ENCODE measurements around the gene ZYG11A. TPM values are rescaled to one million over a fixed set of nuclear protein-coding genes. Genes with fewer than 3 reads are reported as not detected.

The ZYG11A gene
- total and polyA plus RNA-seq, 2 of the 13 experiments (the other 11 are each of a cell fraction or from before 2014, with no cell fraction given): not detected

DNA sequence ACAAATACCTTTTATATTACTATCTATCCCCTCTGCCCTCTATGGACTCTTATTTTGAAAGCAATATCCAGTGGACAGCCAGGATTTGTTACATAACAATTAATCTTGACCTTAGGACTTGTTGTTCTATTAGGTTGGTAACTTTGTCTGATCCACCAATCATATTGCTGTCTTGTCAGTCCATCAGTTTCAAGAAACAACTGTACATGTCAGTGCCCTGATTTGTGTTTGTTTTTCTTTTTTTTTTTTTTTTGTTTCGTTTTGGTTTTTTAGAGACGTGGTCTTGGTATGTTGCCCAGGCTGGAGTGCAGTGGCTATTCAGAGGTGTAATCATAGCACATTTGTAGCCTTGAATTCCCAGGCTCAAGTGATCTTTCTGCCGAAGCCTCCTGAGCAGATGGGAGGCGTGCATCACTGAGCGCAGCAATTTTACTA, 83.0 kb downstream of the ZYG11A start (continued):
- TF ChIP-seq HBP1 (CRISPR knock-in tag; IDR thresholded peaks at IDR 0.05; ENCODE audit: low read depth) (no peak), THRA (CRISPR knock-in tag; IDR thresholded peaks at IDR 0.05; ENCODE audit: borderline replicate concordance) (no peak), PAF1 (CRISPR knock-in tag; IDR thresholded peaks at IDR 0.05) (no peak), ZFP82 (CRISPR knock-in tag; IDR thresholded peaks at IDR 0.05; ENCODE audit: borderline replicate concordance) (no peak), ETV5 (CRISPR knock-in tag; IDR thresholded peaks at IDR 0.05; ENCODE audit: borderline replicate concordance) (no peak), MAX (IDR thresholded peaks at IDR 0.05) (no peak), PAX8 (CRISPR knock-in tag; IDR thresholded peaks at IDR 0.05; ENCODE audit: borderline replicate concordance) (no peak), ZNF337 (CRISPR knock-in tag; IDR thresholded peaks at IDR 0.05; ENCODE audit: borderline replicate concordance, low read depth) (no peak), ZNF615 (CRISPR knock-in tag; IDR thresholded peaks at IDR 0.05; ENCODE audit: borderline replicate concordance) (no peak), ZKSCAN5 (CRISPR knock-in tag; IDR thresholded peaks at IDR 0.05) (no peak), SSRP1 (CRISPR knock-in tag; IDR thresholded peaks at IDR 0.05) (no peak)
- TF ChIP-seq, protein P1, sequence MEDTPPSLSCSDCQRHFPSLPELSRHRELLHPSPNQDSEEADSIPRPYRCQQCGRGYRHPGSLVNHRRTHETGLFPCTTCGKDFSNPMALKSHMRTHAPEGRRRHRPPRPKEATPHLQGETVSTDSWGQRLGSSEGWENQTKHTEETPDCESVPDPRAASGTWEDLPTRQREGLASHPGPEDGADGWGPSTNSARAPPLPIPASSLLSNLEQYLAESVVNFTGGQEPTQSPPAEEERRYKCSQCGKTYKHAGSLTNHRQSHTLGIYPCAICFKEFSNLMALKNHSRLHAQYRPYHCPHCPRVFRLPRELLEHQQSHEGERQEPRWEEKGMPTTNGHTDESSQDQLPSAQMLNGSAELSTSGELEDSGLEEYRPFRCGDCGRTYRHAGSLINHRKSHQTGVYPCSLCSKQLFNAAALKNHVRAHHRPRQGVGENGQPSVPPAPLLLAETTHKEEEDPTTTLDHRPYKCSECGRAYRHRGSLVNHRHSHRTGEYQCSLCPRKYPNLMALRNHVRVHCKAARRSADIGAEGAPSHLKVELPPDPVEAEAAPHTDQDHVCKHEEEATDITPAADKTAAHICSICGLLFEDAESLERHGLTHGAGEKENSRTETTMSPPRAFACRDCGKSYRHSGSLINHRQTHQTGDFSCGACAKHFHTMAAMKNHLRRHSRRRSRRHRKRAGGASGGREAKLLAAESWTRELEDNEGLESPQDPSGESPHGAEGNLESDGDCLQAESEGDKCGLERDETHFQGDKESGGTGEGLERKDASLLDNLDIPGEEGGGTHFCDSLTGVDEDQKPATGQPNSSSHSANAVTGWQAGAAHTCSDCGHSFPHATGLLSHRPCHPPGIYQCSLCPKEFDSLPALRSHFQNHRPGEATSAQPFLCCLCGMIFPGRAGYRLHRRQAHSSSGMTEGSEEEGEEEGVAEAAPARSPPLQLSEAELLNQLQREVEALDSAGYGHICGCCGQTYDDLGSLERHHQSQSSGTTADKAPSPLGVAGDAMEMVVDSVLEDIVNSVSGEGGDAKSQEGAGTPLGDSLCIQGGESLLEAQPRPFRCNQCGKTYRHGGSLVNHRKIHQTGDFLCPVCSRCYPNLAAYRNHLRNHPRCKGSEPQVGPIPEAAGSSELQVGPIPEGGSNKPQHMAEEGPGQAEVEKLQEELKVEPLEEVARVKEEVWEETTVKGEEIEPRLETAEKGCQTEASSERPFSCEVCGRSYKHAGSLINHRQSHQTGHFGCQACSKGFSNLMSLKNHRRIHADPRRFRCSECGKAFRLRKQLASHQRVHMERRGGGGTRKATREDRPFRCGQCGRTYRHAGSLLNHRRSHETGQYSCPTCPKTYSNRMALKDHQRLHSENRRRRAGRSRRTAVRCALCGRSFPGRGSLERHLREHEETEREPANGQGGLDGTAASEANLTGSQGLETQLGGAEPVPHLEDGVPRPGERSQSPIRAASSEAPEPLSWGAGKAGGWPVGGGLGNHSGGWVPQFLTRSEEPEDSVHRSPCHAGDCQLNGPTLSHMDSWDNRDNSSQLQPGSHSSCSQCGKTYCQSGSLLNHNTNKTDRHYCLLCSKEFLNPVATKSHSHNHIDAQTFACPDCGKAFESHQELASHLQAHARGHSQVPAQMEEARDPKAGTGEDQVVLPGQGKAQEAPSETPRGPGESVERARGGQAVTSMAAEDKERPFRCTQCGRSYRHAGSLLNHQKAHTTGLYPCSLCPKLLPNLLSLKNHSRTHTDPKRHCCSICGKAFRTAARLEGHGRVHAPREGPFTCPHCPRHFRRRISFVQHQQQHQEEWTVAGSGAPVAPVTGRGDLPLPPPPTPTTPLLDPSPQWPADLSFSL (CRISPR knock-in tag; IDR thresholded peaks at IDR 0.05): no peak
- TF ChIP-seq, protein P2, sequence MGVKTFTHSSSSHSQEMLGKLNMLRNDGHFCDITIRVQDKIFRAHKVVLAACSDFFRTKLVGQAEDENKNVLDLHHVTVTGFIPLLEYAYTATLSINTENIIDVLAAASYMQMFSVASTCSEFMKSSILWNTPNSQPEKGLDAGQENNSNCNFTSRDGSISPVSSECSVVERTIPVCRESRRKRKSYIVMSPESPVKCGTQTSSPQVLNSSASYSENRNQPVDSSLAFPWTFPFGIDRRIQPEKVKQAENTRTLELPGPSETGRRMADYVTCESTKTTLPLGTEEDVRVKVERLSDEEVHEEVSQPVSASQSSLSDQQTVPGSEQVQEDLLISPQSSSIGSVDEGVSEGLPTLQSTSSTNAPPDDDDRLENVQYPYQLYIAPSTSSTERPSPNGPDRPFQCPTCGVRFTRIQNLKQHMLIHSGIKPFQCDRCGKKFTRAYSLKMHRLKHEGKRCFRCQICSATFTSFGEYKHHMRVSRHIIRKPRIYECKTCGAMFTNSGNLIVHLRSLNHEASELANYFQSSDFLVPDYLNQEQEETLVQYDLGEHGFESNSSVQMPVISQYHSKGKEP (CRISPR knock-in tag; IDR thresholded peaks at IDR 0.05): no peak
- TF ChIP-seq, protein P3, sequence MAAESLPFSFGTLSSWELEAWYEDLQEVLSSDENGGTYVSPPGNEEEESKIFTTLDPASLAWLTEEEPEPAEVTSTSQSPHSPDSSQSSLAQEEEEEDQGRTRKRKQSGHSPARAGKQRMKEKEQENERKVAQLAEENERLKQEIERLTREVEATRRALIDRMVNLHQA (CRISPR knock-in tag; IDR thresholded peaks at IDR 0.05): no peak
- TF ChIP-seq, protein P4, sequence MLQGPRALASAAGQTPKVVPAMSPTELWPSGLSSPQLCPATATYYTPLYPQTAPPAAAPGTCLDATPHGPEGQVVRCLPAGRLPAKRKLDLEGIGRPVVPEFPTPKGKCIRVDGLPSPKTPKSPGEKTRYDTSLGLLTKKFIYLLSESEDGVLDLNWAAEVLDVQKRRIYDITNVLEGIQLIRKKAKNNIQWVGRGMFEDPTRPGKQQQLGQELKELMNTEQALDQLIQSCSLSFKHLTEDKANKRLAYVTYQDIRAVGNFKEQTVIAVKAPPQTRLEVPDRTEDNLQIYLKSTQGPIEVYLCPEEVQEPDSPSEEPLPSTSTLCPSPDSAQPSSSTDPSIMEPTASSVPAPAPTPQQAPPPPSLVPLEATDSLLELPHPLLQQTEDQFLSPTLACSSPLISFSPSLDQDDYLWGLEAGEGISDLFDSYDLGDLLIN (CRISPR knock-in tag; IDR thresholded peaks at IDR 0.05; ENCODE audit: borderline replicate concordance): no peak

Measured in HepG2 (cell line).